HG03460 (cell line): ENCODE data around the gene ACTR3C.
"Not testable (repeated sequence)": the region's sequence is repeated elsewhere in the genome, so short reads cannot be mapped to it uniquely, and the experiment has no call there.

Experiments
- ATAC-seq: cut with Tn5 transposase; IDR thresholded peaks from one replicate; pipeline ENCODE4 v1.9.1; 2021; ENCODE audit not compliant: unreplicated experiment

The ACTR3C gene

DNA sequence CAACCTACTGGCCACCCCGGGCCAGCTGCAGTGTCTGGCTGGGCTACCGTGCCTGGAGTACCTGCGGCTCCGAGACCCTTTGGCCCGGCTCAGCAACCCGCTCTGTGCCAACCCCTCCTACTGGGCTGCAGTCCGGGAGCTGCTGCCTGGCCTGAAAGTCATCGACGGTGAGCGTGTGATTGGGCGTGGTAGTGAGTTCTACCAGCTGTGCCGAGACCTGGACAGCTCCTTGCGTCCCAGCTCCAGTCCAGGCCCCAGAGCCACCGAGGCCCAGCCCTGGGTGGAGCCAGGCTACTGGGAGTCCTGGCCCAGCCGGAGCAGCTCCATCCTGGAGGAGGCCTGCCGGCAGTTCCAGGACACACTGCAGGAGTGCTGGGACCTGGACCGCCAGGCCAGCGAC lies 13.8 kb upstream of the ACTR3C start:
- no peak for ATAC-seq

DNA sequence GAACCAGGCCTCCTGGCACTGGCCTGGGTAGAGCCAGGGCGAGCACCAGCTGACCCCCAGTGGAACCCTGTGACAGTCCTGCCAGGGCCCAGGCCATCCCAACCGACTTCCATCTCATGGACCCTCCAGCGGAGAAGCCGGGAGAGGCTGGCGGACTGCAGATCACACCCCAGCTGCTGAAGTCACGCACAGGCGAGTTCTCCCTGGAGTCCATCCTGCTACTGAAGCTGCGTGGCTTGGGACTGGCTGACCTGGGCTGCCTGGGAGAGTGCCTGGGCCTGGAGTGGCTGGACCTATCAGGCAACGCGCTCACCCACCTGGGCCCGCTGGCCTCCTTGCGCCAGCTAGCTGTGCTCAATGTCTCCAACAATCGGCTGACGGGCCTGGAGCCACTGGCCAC lies 13.4 kb upstream of the ACTR3C start:
- no peak for ATAC-seq

DNA sequence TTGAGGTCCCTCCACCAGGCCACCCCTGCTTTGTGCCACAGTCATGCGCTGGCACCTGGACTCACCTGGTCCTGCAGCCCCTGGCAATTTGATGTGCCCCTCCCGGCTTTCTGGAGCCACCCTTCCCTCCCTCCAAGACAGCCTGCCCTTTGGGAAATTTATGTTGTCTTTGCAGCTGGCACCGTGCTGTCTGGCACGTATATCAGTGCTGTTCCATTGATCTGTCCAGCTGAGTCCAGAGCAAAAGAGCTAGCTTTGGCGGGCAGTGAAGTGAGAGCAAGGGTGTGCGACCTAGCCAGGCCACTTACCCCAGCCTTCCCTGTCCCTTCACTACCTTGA lies 12.4 kb upstream of the ACTR3C start:
- ATAC-seq = no peak

DNA sequence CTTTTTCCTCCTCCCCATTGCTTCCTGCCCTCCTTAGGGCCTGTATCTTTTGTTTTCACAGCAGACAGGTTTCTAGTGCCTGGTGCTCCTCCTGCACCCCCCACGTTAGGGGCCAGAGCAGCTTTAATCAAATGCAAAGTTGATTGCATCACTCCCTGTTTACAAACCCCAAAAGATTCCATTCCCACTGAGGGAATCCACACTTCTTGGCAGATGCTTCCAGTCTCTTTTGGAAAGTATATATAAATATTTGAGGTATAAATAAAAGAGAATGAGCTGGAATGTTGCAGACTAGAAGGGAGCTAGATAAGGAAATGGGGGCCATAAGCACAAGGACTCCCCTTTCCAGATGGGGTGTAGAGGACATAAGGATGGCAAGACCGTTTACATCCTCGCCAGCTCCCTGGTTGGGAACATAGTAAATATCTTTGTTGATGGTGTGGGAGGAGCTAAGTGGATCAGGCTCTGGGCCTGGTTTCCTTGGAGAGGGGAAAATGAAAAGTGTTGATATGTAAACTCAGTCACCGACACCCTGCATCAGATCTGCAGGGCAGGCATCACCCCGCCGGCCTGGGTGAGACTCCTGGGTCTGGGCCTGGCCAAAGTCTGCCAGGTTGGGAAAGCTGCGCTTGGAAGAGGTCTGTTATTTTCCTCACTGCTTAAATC lies 11.9 kb upstream of the ACTR3C start:
- ATAC-seq = no peak

DNA sequence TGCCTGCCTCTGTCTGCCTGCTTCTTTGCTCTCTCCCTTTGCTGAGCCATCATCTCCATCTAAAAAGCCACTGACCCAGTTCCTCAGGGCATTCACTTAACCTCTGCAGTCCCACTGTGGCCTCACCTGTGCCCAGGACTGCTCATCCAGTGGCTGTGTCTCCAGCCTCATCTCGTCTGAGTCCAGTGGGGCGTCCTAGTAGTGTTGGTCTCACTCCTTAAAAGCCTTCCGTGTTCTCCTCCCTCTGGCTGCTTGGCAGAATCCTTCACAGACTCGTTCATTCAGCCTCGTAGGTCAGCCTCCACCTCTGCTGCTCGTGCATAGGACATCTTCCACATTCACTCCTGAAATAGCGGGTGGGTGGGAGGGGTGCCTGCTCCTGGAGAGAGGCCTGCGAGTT lies 10.8 kb upstream of the ACTR3C start:
- ATAC-seq = no peak

DNA sequence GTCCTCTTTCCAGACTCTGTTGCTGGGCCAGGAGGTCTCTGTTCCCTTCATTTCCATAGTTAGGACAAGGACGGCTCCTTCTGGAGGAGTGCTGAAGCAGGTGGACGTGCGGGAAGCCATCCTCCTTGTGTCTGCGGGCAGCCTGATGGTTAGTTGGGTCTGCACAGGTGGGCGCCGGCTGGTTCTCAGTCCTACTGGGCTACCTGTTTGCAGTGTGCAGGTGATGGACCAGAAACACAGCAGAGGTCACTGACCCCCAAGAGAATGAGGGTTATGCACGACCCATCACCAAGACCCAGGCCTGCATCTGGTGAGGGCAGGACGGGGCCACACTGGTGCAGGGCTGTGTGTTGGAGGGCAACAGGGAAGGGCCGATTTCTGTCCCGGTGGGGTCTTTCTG lies 10.3 kb upstream of the ACTR3C start:
- no peak for ATAC-seq

DNA sequence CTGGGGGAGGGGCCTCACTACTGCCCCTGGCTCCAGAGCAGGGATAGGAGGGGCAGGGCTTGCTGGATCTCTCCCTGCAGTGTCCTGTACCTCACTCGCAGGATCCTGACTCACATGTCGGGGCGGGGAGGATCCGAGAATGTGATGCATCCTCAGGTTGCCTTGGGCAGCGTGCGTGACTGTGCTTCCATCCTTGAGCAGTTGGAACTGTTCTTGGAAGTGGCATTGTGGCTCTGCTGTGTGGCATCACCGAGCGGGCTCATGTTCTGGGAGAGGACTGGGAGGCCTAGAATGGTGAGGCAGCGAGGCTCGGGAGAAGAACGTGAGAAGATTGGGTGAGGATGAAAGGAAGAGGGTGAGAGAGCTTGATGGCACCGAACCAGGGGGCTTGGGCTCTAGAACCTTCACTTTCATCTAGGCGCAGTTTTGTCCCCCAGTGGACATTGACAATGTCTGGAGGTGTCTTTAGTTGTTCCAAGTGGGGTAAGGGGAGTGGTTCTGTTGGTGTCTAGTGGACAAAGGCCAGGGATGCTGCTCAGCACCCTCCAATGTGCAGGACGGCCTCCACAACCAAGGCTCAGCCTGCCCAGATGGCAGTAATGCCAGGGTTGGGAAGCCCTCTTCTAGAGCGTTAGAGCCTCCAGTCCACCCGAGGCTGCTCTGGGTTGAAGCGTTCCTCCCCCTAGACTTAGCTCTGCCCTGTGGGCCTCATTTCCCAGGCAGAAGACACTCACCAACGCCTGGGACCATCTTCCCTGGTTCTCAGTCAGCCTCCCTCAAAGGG lies 9.7 kb upstream of the ACTR3C start:
- ATAC-seq = no peak

DNA sequence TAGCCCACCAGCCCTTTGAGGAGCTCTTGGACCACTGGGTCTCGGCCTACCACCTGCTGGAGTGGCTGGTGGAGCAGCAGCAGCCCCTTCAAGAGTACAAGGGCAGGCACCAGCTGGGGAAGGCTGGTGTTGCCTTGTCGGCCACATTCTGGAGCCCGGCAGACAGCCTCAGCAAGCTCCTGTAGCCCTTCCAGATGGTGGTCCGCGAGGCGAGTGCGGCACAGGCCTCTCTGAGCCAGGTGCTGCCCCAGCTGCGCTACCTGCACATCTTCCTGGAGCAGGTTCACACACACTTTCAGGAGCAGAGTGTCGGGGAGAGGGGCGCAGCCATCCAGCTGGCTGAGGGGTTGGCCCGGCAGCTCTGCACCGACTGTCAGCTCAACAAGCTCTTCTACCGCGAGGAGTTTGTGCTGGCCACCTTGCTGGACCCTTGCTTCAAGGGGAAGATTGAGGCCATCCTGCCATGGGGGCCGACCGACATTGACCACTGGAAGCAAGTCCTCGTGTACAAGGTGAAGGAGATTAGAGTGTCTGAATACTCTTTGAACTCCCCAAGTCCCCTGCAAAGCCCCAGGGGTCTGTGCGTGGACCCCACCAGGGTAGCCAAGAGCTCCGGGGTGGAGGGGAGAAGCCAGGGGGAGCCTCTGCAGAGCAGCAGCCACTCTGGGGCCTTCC lies 7.0 kb upstream of the ACTR3C start:
- ATAC-seq = no peak

DNA sequence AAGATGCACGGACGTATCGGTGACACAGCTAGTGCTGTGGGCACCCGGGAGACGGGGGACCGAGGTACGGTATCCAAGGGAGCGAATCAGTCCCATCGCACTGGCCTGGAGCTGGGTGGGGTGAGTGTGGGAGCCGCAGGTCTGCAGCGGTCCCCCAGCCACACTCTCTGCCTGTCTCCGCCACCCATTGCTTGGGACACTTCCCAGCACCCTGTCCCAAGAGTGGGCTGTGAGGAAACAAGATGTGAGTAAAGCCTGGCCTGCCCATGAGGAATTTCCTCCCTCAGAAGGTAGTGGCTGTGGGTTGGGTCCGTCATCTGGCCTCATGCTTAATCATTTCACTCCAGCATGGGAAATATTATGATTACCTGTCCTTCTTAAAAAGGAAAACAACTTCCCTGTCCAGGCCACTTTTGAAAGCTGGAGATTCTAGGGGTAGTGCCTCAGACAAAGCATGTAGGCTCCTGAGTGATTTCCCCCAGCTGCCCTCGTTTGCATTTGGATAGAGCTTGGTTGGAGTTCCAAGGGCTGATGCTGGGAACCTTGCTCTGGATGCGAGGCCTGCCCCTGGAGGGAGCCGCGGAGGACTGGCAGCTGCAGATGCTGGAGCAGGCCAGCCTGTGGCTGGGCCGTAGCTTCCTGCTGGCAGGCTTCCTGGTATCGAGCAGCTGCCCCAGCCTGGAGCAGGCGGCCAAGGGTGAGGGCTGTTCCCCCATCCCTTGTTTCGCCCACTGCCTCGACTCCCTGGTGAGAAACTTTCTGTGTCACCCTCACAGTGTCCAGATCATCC lies 6.2 kb upstream of the ACTR3C start:
- no peak for ATAC-seq

DNA sequence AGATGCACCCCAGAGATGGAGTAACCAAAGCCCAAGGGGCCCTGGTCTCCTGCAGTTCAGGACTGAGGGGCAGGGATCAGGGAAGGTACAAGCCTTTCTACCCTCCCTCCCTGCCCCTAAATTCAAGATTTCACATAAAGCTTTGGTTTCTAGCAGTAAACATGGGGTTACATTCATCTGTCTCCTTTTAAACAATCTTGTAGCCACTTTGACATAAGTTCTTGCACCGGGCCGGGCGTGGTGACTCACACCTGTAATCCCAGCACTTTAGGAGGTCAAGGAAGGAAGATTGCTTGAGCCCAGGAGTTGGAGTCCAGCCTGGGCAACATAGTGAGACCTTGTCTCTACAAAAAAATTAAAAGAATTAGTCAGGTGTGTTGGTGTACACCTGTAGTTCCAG lies 4.0 kb upstream of the ACTR3C start:
- ATAC-seq = no peak

DNA sequence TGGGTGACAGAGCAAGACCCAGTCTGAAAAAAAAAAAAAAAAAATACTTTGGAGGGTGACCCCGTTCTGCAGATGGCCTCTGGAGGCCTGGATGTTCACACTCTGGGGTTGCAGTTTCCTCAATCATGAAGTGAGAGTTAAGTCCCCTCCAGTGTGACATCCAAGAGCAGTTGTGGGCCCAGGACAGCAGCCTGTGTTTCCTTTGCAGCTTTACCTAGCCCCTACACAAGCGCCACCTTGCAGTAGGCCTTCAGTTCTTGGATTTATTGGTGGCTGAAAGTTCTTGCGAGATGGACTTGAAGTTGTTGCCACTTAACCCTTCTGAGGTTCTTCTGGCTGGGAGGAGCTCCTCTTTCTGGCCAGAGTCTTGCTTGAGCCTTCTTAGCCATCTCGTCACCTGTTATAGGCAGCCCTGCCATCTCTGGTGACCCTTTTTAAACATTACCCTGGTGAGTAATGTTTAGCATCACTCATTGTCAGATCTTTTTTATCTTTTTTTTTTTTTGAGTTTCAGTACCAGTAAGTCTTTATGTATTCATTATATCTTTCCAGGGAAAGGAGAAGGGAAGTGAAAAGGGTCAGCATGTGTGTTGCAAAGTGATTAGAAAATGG lies 3.4 kb upstream of the ACTR3C start:
- no peak for ATAC-seq

DNA sequence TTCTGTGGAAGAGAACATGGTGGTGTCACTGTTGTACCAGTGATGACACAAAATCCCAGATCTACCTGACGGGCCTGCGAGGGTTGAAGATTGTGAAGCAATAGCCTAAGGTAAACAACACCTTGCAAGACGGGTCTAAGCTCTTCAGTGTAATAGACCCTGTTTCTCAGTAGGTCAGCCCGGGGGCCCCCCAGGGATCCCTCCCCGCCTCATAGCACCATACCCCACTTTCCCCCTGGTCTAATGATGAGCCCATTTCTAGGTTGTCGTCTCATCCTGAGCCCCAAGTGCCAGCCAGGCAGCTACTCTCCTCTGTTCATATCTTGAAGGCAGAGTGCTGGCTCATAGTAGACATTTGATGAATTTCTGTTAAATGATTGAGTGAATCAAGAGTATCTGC lies 2.6 kb upstream of the ACTR3C start:
- no peak for ATAC-seq

DNA sequence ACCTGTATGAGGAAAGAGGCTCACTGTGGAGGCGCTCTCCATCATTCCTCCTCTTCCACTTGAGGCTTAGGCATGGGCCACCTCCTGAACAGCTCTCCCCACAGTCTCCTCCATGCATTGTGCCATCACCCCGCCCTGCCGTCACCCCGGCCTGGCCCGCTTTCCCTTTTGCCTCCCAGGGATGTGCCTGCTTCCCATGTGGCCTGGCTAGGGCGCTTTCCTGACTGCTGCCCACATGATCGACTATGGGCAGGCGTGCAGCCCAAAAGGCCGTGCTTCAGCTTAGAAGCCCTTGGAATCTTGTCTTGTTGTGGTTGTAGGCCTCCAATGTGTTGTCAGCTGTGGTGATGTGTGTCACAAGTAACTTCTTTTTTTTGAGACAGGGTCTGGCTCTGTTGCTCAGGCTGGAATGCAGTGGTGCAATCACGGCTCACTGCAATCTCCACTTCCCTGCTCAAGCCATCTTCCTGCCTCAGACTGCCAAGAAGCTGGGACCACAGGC lies 1.8 kb upstream of the ACTR3C start:
- no peak for ATAC-seq

DNA sequence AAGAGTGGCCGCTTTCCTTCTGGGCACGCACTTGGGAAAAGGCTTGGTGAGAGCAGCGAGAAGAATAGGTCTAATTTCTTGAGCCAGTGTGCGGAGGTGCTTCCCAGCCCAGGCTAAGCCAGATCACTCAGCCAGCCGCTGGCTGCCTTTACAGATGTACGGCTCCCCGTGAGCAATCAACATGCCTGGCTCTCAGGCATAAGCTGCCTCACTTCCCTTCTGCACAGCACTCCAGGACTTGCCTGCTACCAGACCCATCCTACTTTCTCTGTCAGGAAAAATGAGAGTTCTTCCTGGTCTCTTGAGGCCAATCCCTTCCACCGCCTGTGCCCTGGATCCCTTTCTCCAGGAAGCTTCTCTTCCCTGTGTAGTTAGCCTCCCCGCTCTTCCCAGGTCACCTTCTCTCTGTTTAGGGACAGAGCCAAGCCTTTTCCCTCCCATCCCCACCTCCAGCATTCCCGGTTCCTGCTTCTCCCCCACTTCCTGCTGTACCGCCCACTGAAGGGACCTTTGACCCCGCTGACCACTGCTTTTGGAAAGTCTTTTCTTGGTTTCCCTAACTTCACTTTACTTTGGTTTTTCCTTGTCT lies 1.1 kb upstream of the ACTR3C start:
- ATAC-seq = no peak

DNA sequence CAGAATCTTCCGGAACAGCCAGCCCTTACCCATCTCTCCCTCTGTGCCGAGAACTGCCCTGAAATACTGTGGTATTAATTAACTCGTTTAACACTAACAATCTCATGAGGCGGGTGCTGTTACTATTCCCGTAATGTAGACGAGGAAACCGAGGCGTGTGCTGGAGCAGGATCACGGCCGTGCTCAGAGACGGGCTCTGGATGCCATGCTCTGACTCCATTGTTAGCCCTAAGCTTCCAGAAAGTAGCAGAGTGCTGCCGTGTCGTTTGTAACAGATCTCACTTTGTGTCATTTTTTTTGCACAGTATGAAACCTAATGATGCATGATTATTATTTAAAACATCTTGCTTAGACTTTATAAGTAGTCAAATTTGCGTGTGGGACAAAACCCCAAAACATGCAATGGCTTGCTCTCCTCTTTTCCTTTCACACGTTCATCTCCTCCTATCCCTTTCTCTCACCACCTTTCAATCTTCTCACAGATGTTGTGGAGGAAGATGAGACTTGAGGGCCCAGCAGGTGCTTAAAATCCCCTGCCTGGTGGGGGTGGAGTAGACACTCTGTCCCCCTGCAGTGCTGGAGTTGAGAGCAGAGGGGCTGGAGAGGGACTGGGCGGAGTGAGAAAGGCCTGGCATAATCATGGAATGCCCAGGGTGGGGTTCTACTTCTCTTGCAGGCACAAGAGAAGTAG lies 482 bp upstream of the ACTR3C start:
- ATAC-seq = no peak

DNA sequence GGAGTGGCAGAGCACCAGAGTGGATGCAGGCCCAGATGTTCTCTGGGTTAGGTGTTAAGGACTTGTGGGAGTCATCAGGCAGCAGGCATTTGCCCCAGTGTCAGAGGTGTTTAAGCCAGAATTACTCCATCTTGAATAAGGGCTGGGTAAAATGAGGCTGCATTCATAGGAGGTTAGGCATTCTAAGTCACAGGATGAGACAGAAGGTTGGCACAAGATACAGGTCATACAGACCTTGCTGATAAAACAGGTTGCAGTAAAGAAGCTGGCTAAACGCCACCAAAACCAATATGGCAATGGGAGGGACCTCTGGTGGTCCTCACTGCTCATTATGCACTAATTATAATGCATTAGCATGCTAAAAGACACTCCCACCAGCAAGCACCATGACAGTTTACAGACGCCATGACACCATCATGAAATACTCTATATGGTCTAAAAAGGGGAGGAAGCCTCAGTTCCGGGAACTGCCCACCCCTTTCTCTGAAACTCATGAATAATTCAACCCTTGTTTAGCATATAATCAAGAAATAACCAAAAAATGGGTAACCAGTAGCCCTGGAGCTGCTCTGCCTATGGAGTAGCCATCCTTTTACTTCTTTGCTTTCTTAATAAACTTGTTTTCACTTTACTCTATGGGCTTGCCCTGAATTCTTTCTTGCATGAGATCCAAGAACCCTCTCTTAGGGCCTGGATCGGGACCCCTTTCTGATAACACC lies 1.1 kb downstream of the ACTR3C start:
- ATAC-seq = no peak

DNA sequence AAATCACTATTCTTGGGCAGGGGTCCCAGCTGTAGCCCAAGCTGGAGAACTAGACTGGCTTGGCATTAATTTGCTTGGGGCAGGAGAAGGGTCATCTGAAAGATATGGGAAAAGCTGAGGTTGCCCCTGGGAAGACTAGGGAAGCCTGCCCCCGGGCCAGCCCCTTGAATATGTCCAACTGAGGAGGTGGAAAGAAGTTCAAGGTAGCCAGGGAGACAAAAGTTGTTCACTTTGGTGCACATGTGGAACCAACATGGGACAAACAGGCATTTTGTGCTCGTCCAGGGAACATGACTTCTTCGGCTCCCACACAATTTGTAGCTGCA lies 1.6 kb downstream of the ACTR3C start:
- no peak for ATAC-seq

DNA sequence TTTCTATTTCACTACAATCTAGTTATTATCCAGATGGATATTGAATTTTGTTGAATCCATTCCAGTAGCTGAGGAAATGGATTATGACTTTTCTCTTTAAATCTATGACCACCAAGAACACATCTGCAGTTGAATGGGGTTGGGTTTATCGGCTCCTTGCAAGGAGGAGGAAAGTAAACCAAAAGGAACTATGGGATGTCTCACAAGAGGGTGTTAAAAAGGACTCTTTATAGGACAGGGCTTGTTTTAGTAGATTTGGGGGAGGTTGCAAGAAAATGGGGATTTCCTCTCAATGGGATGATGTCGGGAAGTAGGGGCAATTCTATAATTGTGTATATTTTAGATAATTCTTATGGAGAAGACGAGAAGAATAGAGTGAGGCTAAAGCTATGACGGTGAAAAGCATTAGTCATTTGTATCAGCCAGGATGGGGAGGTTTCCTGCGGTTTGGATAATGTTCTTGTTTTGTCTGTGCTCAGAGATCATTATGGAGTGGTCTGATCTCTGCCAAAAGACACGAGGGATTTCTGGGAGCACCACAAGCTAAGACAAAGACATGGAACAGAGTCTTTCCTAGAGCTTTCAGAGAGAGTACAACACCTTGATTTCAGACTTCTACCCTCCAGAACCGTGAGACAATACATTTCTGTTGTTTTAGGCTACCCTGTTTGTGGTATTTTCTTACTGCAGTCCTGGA lies 5.4 kb downstream of the ACTR3C start:
- no peak for ATAC-seq

DNA sequence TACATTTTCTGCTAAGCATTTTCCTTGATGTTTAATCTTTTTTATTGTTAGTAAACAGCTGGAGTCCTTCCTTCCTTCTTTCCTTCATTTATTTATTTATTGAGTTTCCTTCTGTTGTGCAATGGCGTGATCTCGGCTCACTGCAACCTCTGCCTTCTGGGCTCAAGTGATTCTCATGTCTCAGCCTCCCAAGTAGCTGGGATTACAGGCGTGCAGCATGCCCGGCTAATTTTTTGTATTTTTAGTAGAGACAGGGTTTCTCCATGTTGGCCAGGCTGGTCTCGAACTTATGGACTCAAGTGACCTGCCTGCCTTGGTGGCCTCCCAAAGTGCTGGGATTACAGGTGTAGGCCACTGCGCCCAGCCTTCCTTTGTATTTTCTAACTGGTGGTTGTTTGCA lies 6.4 kb downstream of the ACTR3C start:
- ATAC-seq = not testable (repeated sequence)
